K562 (cell line): ENCODE results near the gene USP6.

ENCODE experiments used
- CREB5 ChIP-seq: fragments of 250-450 bp; sonication (Bioruptor Pico); IDR thresholded peaks from 2 replicates; pipeline ENCODE4 v1.5.0; 2020; ENCODE audit warnings: mild to moderate bottlenecking
- EZH2 ChIP-seq: IDR thresholded peaks from 2 replicates; pipeline ENCODE4 v1.6.1; 2012; ENCODE audit warnings: low read depth, mild to moderate bottlenecking, inconsistent platforms, low read length, borderline replicate concordance
- HCFC1 ChIP-seq: IDR thresholded peaks from 2 replicates; pipeline ENCODE4 v1.6.1; 2012; ENCODE audit warnings: low read depth, low read length, improper control_type of control experiment
- JUND ChIP-seq, 2 experiments: IDR thresholded peaks; 2 replicates in 1 of 2; 3 replicates in 1 of 2; pipeline ENCODE4 v1.6.1; 2011; ENCODE audit warnings: borderline replicate concordance in 2 of 2, low read depth in 2 of 2, low read length in 2 of 2, improper control_type of control experiment in 1 of 2, missing biosample characterization in 1 of 2, missing genetic modification characterization in 1 of 2, missing genetic modification reagents in 1 of 2
- KDM1A ChIP-seq, 2 experiments: fragments of 450-650 bp; IDR thresholded peaks; 2 replicates each; pipeline ENCODE4 v1.6.1; 2016; ENCODE audit warnings: mild to moderate bottlenecking in 2 of 2
- KLF6 ChIP-seq: fragments of 250-450 bp; sonication (Bioruptor Pico); IDR thresholded peaks from 2 replicates; pipeline ENCODE4 v1.4.0; 2020; ENCODE audit warnings: mild to moderate bottlenecking, moderate library complexity, borderline replicate concordance
- RB1 ChIP-seq: fragments of 450-650 bp; IDR thresholded peaks from 2 replicates; pipeline ENCODE4 v1.6.1; 2017; ENCODE audit warnings: low read depth, mild to moderate bottlenecking
- RNF2 ChIP-seq: sonication (generic); IDR thresholded peaks from 2 replicates; pipeline ENCODE4 v1.6.1; 2016
- ZBTB1 ChIP-seq: sonication (generic); formaldehyde crosslinking; IDR thresholded peaks from 2 replicates; pipeline ENCODE4 v1.8.1; 2023; ENCODE audit warnings: missing genetic modification reagents, low read depth, mild to moderate bottlenecking, borderline replicate concordance
- ZHX1 ChIP-seq: fragments of 150-350 bp; conservative IDR thresholded peaks from 2 replicates; pipeline ENCODE4 v1.6.1; 2014; ENCODE audit warnings: low read length
- TF ChIP-seq, protein P1 (sequence below): fragments of 450-650 bp; IDR thresholded peaks from 2 replicates; pipeline ENCODE4 v1.6.1; 2016
- TF ChIP-seq, protein P2 (sequence below), 2 experiments: fragments of 450-650 bp; formaldehyde crosslinking in 1 of 2; IDR thresholded peaks; 2 replicates each; pipeline versions ENCODE4 v1.4.0 to v1.6.1; 2014 to 2020; ENCODE audit warnings: mild to moderate bottlenecking in 2 of 2, borderline replicate concordance in 1 of 2, low read depth in 1 of 2
- TF ChIP-seq, protein P3 (sequence below), 3 experiments: IDR thresholded peaks in 2 of 3; conservative IDR thresholded peaks in 1 of 3; 2 replicates each; pipeline ENCODE4 v1.5.1; 2011 to 2012; ENCODE audit warnings: low read length in 3 of 3, mild to moderate bottlenecking in 3 of 3, control low read depth in 2 of 3, improper control_type of control experiment in 1 of 3, inconsistent platforms in 1 of 3, low read depth in 1 of 3, mixed read lengths in 1 of 3, moderate library complexity in 1 of 3; ENCODE audit not compliant: insufficient read depth in 2 of 3
- TF ChIP-seq, protein P4 (sequence below): sonication (generic); formaldehyde crosslinking; IDR thresholded peaks from 2 replicates; pipeline ENCODE4 v1.8.1; 2022; ENCODE audit warnings: missing genetic modification reagents

DNA sequence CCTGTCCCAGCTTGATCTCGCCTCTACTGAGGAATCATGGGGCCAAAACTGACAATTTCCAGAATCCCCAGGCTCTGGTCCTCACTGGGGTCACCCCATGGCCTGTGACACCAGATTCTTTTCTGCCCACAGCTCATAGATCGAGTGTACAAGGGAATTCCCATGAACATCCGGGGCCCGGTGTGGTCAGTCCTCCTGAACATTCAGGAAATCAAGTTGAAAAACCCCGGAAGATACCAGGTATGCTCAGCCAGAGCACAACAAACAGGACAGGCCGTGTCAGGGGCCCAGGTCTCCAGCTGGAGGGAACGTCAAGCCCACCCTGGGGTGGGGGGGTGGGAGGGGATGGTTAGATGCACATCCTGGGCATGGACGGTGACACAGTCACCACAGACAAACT is 17.5 kb downstream of the USP6 start:
- TF ChIP-seq CREB5 (CRISPR knock-in tag) (no peak), EZH2 (no peak), JUND (IDR thresholded peaks at IDR 0.05; ENCODE audit: borderline replicate concordance, low read depth, low read length) (no peak), JUND (tag; IDR thresholded peaks at IDR 0.05; ENCODE audit: borderline replicate concordance, low read depth, low read length) (no peak), RNF2 (no peak), ZHX1 (no peak), RB1 (no peak), ZBTB1 (no peak), KDM1A (IDR thresholded peaks at IDR 0.05) (no peak), HCFC1 (no peak), KLF6 (CRISPR knock-in tag) (no peak)
- TF ChIP-seq, protein P1, sequence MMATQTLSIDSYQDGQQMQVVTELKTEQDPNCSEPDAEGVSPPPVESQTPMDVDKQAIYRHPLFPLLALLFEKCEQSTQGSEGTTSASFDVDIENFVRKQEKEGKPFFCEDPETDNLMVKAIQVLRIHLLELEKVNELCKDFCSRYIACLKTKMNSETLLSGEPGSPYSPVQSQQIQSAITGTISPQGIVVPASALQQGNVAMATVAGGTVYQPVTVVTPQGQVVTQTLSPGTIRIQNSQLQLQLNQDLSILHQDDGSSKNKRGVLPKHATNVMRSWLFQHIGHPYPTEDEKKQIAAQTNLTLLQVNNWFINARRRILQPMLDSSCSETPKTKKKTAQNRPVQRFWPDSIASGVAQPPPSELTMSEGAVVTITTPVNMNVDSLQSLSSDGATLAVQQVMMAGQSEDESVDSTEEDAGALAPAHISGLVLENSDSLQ: no peak
- TF ChIP-seq, protein P2, sequence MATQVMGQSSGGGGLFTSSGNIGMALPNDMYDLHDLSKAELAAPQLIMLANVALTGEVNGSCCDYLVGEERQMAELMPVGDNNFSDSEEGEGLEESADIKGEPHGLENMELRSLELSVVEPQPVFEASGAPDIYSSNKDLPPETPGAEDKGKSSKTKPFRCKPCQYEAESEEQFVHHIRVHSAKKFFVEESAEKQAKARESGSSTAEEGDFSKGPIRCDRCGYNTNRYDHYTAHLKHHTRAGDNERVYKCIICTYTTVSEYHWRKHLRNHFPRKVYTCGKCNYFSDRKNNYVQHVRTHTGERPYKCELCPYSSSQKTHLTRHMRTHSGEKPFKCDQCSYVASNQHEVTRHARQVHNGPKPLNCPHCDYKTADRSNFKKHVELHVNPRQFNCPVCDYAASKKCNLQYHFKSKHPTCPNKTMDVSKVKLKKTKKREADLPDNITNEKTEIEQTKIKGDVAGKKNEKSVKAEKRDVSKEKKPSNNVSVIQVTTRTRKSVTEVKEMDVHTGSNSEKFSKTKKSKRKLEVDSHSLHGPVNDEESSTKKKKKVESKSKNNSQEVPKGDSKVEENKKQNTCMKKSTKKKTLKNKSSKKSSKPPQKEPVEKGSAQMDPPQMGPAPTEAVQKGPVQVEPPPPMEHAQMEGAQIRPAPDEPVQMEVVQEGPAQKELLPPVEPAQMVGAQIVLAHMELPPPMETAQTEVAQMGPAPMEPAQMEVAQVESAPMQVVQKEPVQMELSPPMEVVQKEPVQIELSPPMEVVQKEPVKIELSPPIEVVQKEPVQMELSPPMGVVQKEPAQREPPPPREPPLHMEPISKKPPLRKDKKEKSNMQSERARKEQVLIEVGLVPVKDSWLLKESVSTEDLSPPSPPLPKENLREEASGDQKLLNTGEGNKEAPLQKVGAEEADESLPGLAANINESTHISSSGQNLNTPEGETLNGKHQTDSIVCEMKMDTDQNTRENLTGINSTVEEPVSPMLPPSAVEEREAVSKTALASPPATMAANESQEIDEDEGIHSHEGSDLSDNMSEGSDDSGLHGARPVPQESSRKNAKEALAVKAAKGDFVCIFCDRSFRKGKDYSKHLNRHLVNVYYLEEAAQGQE (IDR thresholded peaks at IDR 0.05; ENCODE audit: borderline replicate concordance): no peak
- TF ChIP-seq, protein P2 (CRISPR knock-in tag; IDR thresholded peaks at IDR 0.05; ENCODE audit: low read depth): no peak
- TF ChIP-seq, protein P3, sequence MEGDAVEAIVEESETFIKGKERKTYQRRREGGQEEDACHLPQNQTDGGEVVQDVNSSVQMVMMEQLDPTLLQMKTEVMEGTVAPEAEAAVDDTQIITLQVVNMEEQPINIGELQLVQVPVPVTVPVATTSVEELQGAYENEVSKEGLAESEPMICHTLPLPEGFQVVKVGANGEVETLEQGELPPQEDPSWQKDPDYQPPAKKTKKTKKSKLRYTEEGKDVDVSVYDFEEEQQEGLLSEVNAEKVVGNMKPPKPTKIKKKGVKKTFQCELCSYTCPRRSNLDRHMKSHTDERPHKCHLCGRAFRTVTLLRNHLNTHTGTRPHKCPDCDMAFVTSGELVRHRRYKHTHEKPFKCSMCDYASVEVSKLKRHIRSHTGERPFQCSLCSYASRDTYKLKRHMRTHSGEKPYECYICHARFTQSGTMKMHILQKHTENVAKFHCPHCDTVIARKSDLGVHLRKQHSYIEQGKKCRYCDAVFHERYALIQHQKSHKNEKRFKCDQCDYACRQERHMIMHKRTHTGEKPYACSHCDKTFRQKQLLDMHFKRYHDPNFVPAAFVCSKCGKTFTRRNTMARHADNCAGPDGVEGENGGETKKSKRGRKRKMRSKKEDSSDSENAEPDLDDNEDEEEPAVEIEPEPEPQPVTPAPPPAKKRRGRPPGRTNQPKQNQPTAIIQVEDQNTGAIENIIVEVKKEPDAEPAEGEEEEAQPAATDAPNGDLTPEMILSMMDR (IDR thresholded peaks at IDR 0.05 in 2 of 3, conservative IDR thresholded peaks at IDR 0.05 in 1 of 3; ENCODE audit: insufficient read depth in 2 of 3, low read depth in 1 of 3, low read length in 3 of 3): no peak
- TF ChIP-seq, protein P4, sequence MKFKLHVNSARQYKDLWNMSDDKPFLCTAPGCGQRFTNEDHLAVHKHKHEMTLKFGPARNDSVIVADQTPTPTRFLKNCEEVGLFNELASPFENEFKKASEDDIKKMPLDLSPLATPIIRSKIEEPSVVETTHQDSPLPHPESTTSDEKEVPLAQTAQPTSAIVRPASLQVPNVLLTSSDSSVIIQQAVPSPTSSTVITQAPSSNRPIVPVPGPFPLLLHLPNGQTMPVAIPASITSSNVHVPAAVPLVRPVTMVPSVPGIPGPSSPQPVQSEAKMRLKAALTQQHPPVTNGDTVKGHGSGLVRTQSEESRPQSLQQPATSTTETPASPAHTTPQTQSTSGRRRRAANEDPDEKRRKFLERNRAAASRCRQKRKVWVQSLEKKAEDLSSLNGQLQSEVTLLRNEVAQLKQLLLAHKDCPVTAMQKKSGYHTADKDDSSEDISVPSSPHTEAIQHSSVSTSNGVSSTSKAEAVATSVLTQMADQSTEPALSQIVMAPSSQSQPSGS (CRISPR knock-in tag): no peak
